Mesodermal cell (in vitro differentiated cells): ENCODE measurements around the gene GPC3.

Experiments
- H3K27ac ChIP-seq: 2 replicates; pipeline ENCODE4 v1.7.0; 2013; ENCODE audit warnings: mild to moderate bottlenecking, low read depth, low read length, moderate library complexity; ENCODE audit not compliant: severe bottlenecking
- H3K36me3 ChIP-seq: 2 replicates; pipeline ENCODE4 v1.7.1; 2013; ENCODE audit warnings: mild to moderate bottlenecking, low read length, moderate library complexity; ENCODE audit not compliant: control insufficient read depth, insufficient read depth
- H3K4me1 ChIP-seq: one replicate; pipeline ENCODE4 v1.7.1; 2013; ENCODE audit warnings: mild to moderate bottlenecking, low read length; ENCODE audit not compliant: insufficient read depth, control insufficient read depth, poor library complexity, severe bottlenecking
- H3K4me3 ChIP-seq: 2 replicates; pipeline ENCODE4 v1.7.0; 2013; ENCODE audit warnings: low read length, control low read depth, mild to moderate bottlenecking; ENCODE audit not compliant: insufficient read depth, poor library complexity, severe bottlenecking; ENCODE audit errors: extremely low read depth
- H3K9me3 ChIP-seq: 2 replicates; pipeline ENCODE4 v1.7.1; 2013; ENCODE audit warnings: mild to moderate bottlenecking, low read length, moderate library complexity; ENCODE audit not compliant: control insufficient read depth
- WGBS, 2 experiments: methylation state at CpG; one replicate each; pipeline ENCODE4 v1.1.5; 2013; ENCODE audit warnings: missing lambda C conversion rate in 2 of 2; ENCODE audit not compliant: insufficient coverage in 2 of 2; 5-methylcytosine and 5-hydroxymethylcytosine counted together

The GPC3 gene

GRCh38 chrX:134013524-134013923 is 28.1 kb upstream of the GPC3 start:
- no peak overlapping the region for H3K4me3 ChIP-seq
- WGBS, 2 experiments = 100% methylated on average over 1 of the region's 4 CpGs; no CpG with 5 or more reads in 1 of the 2 experiments
- H3K27ac ChIP-seq = no peak overlapping the region
- no peaks in the 10 kb centered on the region for H3K36me3 ChIP-seq
- H3K9me3 ChIP-seq = no peaks in the 10 kb centered on the region
- no peaks in the 10 kb centered on the region for H3K4me1 ChIP-seq

- H3K4me1 ChIP-seq = no peaks in the 10 kb centered on the region
- H3K9me3 ChIP-seq = no peaks in the 10 kb centered on the region
- no CpG with 5 or more reads among the region's 1 CpG for WGBS, 2 experiments
- H3K27ac ChIP-seq = no peak overlapping the region
- no peak overlapping the region for H3K4me3 ChIP-seq
- no peaks in the 10 kb centered on the region for H3K36me3 ChIP-seq
Measured at GRCh38 chrX:134013092-134013497, 27.7 kb upstream of the GPC3 start.

GRCh38 chrX:134010690-134011089 is 25.3 kb upstream of the GPC3 start:
- no peaks in the 10 kb centered on the region for H3K4me1 ChIP-seq
- no peaks in the 10 kb centered on the region for H3K36me3 ChIP-seq
- no peaks in the 10 kb centered on the region for H3K9me3 ChIP-seq
- H3K27ac ChIP-seq = no peak overlapping the region
- WGBS, 2 experiments = no CpG with 5 or more reads among the region's 1 CpG
- H3K4me3 ChIP-seq = no peak overlapping the region

- Histone ChIP-seq H3K9me3 (no peaks in the 10 kb centered on the region), H3K27ac (no peak overlapping the region), H3K36me3 (no peaks in the 10 kb centered on the region), H3K4me3 (no peak overlapping the region), H3K4me1 (peaks cover 4% of the 10 kb centered on the region)
- WGBS, 2 experiments = no CpG with 5 or more reads among the region's 1 CpG
Measured at GRCh38 chrX:134007716-134008115, 22.3 kb upstream of the GPC3 start.

DNA sequence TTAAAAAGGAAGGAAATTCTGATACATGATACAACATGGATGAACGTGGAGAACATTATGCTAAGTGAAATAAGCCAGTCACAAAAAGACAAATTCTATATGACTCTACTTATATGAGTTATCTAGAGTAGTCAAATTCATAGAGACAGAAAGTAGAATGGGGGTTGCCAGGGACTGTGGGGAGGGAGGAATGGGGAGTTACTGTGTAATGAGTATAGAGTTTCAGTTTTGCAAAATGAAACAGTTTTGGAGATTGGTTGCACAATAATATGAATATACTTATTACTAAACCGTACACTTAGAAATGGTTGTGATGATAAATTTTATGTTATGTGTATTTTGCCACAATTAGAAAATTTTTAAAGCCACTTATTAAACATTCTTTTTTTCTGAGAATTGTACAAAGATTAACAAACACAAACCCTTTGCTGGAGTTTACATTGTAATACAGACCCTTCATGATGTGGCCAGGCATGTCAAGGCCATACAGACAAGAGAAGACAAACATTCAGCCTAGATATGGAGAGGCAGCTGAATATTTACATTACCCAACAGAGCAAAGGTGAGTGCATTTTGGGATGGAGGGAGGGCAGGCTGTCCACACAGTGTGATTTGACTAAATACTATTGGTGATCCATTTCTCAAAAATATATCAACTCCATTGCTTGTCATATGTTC is 21.2 kb upstream of the GPC3 start:
- WGBS, 2 experiments = no CpG with 5 or more reads among the region's 2 CpGs
- H3K4me1 ChIP-seq = peaks cover 4% of the 10 kb centered on the region
- no peak overlapping the region for H3K4me3 ChIP-seq
- no peak overlapping the region for H3K27ac ChIP-seq
- no peaks in the 10 kb centered on the region for H3K36me3 ChIP-seq
- no peaks in the 10 kb centered on the region for H3K9me3 ChIP-seq

DNA sequence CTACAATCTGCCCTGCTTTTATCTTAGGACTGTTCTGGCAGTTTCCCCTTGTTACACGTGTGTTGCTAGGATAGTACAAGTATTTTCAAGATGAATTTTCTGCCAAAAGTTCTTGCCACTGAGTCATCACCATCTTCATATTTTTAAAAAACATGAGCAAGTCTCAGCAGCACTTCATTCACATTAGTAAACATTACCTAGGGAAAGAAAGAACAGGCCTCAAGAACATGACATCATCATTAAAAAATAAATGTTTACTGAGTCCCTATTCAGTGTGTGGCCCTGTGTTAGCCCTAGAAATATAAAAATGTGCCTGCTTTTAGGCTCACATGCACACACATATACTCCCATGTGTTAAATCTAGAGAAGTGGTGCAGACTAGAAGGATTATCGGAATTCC is 18.7 kb upstream of the GPC3 start:
- H3K4me1 ChIP-seq = peaks cover 4% of the 10 kb centered on the region
- no peak overlapping the region for H3K4me3 ChIP-seq
- no peaks in the 10 kb centered on the region for H3K36me3 ChIP-seq
- no peaks in the 10 kb centered on the region for H3K9me3 ChIP-seq
- no CpG with 5 or more reads among the region's 2 CpGs for WGBS, 2 experiments
- no peak overlapping the region for H3K27ac ChIP-seq

- Histone ChIP-seq H3K4me3 (no peak overlapping the region), H3K4me1 (peaks cover 4% of the 10 kb centered on the region), H3K9me3 (no peaks in the 10 kb centered on the region), H3K27ac (no peak overlapping the region), H3K36me3 (no peaks in the 10 kb centered on the region)
- WGBS, 2 experiments = no CpG with 5 or more reads among the region's 4 CpGs
Measured at GRCh38 chrX:134002921-134003615, 17.7 kb upstream of the GPC3 start.

GRCh38 chrX:134000260-134001245 is 15.2 kb upstream of the GPC3 start:
- WGBS, 2 experiments = no CpG with 5 or more reads among the region's 14 CpGs
- Histone ChIP-seq H3K27ac (no peak overlapping the region), H3K9me3 (no peaks in the 10 kb centered on the region), H3K36me3 (no peaks in the 10 kb centered on the region), H3K4me3 (no peak overlapping the region), H3K4me1 (peaks cover 4% of the 10 kb centered on the region)

DNA sequence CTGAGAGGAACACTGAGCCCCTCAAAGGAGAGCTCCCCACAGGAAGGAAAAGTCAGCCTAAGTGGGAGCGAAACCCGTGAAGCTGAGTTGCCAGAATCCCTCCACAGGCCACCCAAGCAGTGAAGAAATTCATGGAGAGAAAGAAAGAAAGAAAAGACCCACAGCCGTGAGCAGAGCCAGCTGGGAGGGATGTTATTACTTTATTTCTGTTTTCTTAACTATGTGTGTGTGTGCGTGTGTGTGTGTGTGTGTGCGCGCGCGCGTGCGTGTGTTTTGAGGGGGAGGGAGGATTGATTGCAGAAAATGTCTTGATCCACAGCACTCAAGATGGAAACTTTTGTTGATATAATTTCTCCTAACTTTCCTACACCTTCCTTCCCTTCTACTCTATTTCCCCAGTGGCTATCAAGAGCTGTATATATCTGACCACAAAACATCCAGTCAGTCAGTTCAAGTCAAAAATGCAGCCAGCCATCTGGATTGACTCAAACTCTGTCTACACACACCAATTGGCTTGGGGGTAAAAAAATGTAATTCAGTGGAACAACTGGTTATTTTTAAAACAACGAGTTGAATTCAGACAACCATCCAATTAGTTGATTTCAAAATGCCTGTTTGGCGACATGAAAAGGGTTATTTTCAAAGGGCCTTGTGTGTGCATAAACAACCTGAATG is 13.8 kb upstream of the GPC3 start:
- no peaks in the 10 kb centered on the region for H3K9me3 ChIP-seq
- H3K36me3 ChIP-seq = no peaks in the 10 kb centered on the region
- no peak overlapping the region for H3K4me3 ChIP-seq
- H3K4me1 ChIP-seq = peaks cover 4% of the 10 kb centered on the region
- WGBS, 2 experiments = no CpG with 5 or more reads among the region's 12 CpGs
- H3K27ac ChIP-seq = peak overlapping the region; percentile 67

DNA sequence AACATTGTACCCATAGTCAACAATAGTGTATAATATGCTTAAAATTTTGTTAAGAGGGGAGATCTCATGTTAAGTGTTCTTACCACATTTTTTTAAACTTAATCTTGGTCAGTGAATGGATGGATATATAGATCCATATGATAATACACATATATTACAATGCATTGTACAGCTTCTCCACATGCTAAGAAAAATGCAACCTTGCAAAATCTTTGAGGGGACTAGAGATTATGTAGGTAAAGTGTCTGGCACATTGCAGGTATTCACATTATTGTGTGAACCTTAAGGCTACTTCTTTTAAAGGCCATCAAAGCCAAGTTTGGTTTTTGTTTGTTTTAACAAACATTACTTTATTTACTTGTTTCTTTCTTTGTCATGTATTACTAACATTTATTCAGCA is 10.4 kb upstream of the GPC3 start:
- no peaks in the 10 kb centered on the region for H3K9me3 ChIP-seq
- H3K4me1 ChIP-seq = peaks cover 5% of the 10 kb centered on the region
- no peak overlapping the region for H3K27ac ChIP-seq
- no peaks in the 10 kb centered on the region for H3K36me3 ChIP-seq
- H3K4me3 ChIP-seq = no peak overlapping the region
